HUES64 (cell line): Measurements from ENCODE around the gene ZSWIM5.
"Not testable (repeated sequence)": the region's sequence is repeated elsewhere in the genome, so short reads cannot be mapped to it uniquely, and the experiment has no call there.

ENCODE experiments used
- H3K27ac ChIP-seq: 2 replicates; pipeline ENCODE4 v1.7.0; 2013; ENCODE audit warnings: low read depth, low read length, inconsistent platforms
- H3K27me3 ChIP-seq: 2 replicates; pipeline ENCODE4 v1.6.1; 2013; ENCODE audit warnings: mild to moderate bottlenecking, low read length; ENCODE audit not compliant: insufficient read depth
- H3K36me3 ChIP-seq: 2 replicates; pipeline ENCODE4 v1.6.1; 2013; ENCODE audit warnings: mild to moderate bottlenecking, low read length; ENCODE audit not compliant: insufficient read depth
- H3K4me1 ChIP-seq: 2 replicates; pipeline ENCODE4 v1.6.1; 2013; ENCODE audit warnings: mild to moderate bottlenecking, low read length, moderate library complexity; ENCODE audit not compliant: insufficient read depth
- H3K4me3 ChIP-seq: 2 replicates; pipeline ENCODE4 v1.5.1; 2013; ENCODE audit warnings: mild to moderate bottlenecking, low read length, moderate library complexity
- H3K9ac ChIP-seq: 2 replicates; pipeline ENCODE4 v1.6.1; 2013; ENCODE audit warnings: mild to moderate bottlenecking, low read depth, low read length
- H3K9me3 ChIP-seq: 2 replicates; pipeline ENCODE4 v1.6.1; 2013; ENCODE audit warnings: low read depth, low read length; ENCODE audit not compliant: insufficient read depth
- whole genome bisulfite sequencing: fragments of 150-250, 120-280 bp; methylation state at CpG from one replicate; pipeline ENCODE4 v1.1.7; 2013; ENCODE audit warnings: missing lambda C conversion rate; 5-methylcytosine and 5-hydroxymethylcytosine counted together

The ZSWIM5 gene

DNA sequence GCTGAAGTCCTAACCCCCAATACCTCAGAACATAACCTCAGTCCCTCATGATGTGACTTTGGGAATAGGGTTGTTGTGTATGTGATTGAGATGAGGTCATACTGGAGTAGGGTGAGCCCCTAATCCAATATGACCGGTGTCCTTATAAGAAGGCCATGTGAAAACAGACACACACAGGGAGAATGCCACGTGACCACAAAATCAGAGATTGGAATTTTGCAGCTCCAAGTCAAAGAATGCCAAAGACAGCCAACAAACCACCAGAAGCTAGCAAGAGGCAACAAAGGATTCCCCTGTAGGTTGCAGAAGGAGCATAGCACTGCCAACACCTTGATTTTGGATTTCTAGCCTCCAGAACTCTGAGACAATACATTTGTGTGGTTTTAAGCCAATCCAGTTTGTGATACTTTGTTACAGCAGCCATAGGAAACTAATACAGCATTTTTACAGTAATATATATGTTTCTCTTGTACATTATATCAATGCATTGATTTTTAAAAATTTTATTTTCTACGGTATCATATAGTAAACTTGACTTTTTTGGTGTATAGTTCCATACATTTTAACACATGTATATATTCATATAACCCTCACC, 5.4 kb downstream of the ZSWIM5 start:
- Histone ChIP-seq H3K4me1 (peaks cover 20% of the 10 kb centered on the region), H3K36me3 (no peaks in the 10 kb centered on the region), H3K9me3 (no peaks in the 10 kb centered on the region), H3K4me3 (no peak overlapping the region), H3K27ac (no peak overlapping the region), H3K9ac (no peak overlapping the region), H3K27me3 (peaks cover 29% of the 10 kb centered on the region)
- WGBS = 73% methylated on average over 2 of the region's 3 CpGs

DNA sequence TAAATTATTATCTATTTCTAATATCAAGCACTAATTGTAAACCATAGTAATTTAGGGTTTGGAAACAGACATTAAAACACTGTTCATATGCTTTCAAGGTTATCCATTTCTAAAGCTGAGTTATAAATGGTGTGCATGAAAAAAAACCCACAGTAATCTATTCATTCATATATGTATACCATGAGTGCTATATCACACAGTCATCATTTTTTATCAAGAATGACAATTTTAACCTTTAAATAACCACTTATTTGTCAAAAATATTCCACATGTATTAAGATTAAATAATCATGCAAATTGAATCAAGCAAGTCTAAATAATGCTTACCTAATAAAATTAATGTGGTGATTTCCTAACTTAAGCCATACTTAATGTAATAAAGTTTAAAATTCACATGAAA, 6.0 kb downstream of the ZSWIM5 start:
- peaks cover 20% of the 10 kb centered on the region for H3K4me1 ChIP-seq

DNA sequence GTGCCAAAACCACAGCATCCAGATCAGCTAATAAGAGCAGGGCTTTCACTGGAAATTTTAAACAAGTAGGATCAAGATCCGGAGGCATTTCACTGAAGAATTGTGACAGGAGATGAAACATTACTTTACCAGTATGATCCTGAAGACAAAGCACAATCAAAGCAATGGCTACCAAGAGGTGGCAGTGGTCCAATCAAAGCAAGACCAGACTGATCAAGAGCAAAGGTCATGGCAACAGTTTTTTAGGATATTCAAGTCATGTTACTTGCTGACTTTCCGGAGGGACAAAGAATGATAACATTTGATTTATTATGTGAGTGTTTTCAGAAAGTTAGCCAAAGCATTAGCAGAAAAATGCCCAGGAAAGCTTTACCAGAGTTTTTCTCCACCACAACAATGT, 8.2 kb downstream of the ZSWIM5 start:
- no peak overlapping the region for H3K9ac ChIP-seq
- H3K9me3 ChIP-seq = no peaks in the 10 kb centered on the region
- WGBS = 96% methylated on average over 2 of the region's 2 CpGs
- peaks cover 3% of the 10 kb centered on the region; the same call in 1 of the 2 replicates for H3K27me3 ChIP-seq
- H3K4me3 ChIP-seq = no peak overlapping the region
- H3K4me1 ChIP-seq = 0 out of 2 replicates have a peak, but pooled peaks cover 4% of the 10 kb centered on the region
- no peaks in the 10 kb centered on the region for H3K36me3 ChIP-seq
- H3K27ac ChIP-seq = no peak overlapping the region

More for the DNA sequence above, 6.0 kb downstream of the ZSWIM5 start:
- no peaks in the 10 kb centered on the region for H3K9me3 ChIP-seq
- H3K4me3 ChIP-seq = no peak overlapping the region
- H3K27ac ChIP-seq = no peak overlapping the region
- H3K27me3 ChIP-seq = peaks cover 26% of the 10 kb centered on the region
- H3K9ac ChIP-seq = no peak overlapping the region
- no peaks in the 10 kb centered on the region for H3K36me3 ChIP-seq

DNA sequence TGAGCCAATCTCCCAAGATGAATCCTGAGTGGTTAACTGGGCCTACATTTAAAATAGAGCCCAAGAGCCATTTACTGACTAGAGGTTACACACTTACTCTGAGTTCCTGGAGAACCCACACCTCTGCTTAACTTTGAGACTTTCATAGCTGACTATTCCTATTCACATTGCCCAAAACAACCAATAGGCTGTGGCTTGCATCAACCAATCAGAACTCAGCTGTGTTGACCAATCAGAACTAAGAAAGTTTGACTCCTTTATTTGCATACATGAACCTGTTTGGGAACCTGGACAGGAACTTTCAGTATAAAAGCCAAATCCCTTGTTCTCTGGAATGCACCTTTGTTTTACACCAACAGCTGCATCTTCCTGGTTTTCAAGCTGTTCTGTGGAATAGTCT, 9.5 kb downstream of the ZSWIM5 start:
- H3K9me3 ChIP-seq = no peaks in the 10 kb centered on the region
- H3K36me3 ChIP-seq = no peaks in the 10 kb centered on the region
- no peak overlapping the region for H3K27ac ChIP-seq
- no peaks in the 10 kb centered on the region for H3K4me1 ChIP-seq
- H3K27me3 ChIP-seq = no peaks in the 10 kb centered on the region
- no peak overlapping the region for H3K9ac ChIP-seq
- no peak overlapping the region for H3K4me3 ChIP-seq

DNA sequence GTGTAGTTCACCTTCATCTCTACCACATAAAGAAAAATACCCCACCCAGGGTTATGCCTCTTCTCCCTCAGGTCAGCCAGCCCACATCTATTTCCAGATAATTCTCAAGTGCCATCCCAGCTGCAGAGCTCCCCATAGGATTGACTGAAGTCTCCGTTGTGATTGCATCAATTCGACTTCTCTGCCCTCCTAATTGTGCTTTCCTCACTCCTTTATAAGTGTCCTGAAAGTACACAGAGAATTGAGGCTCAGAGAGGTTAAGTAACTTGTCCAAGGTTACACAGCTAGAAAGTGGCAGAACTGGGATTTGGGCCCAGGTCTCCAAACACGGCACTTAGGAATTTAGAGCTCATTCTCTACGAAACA, 15.0 kb downstream of the ZSWIM5 start:
- H3K27ac ChIP-seq = no peak overlapping the region

DNA sequence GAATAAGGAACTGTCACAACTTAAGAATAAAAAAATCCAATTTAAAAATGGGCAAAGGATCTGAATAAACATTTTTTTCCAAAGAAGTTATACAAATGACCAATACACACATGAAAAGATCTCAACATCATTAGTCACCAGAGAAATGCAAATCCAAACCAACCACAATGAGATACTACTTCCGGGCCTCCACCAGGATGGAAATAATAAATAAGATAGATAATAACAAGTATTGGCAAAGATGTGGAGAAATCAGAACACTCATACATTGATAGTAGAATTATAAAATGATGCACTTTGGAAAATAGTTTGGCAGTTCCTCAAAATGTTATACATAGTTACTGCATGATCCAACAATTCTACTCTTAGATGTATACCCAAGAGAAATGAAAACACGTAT, 18.7 kb downstream of the ZSWIM5 start:
- no peak overlapping the region for H3K27ac ChIP-seq
- no peak overlapping the region for H3K4me3 ChIP-seq
- H3K27me3 ChIP-seq = no peaks in the 10 kb centered on the region
- 100% methylated on average over 1 of the region's 2 CpGs for WGBS
- no peaks in the 10 kb centered on the region for H3K36me3 ChIP-seq
- H3K4me1 ChIP-seq = no peaks in the 10 kb centered on the region
- no peak overlapping the region for H3K9ac ChIP-seq
- no peaks in the 10 kb centered on the region for H3K9me3 ChIP-seq

More for the DNA sequence above, 15.0 kb downstream of the ZSWIM5 start:
- H3K36me3 ChIP-seq = no peaks in the 10 kb centered on the region
- H3K4me3 ChIP-seq = no peak overlapping the region
- H3K9me3 ChIP-seq = no peaks in the 10 kb centered on the region
- no peaks in the 10 kb centered on the region for H3K4me1 ChIP-seq
- WGBS = 96% methylated on average over 4 of the region's 4 CpGs
- H3K27me3 ChIP-seq = no peaks in the 10 kb centered on the region
- no peak overlapping the region for H3K9ac ChIP-seq

DNA sequence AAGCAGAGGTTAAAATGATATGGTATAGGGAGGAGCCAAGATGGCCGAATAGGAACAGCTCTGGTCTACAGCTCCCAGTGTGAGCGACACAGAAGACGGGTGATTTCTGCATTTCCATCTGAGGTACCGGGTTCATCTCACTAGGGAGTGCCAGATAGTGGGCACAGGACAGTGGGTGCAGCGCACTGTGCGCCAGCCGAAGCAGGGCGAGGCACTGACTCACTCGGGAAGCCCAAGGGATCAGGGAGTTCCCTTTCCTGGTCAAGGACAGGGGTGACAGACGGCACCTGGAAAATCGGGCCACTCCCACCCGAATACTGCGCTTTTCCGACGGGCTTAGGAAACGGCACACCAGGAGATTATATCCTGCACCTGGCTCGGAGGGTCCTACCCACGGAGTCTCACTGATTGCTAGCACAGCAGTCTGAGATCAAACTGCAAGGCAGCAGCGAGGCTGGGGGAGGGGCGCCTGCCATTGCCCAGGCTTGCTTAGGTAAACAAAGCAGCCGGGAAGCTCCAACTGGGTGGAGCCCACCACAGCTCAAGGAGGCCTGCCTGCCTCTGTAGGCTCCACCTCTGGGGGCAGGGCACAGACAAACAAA, 26.4 kb downstream of the ZSWIM5 start:
- H3K9ac ChIP-seq, H3K27ac ChIP-seq, H3K27me3 ChIP-seq, H3K36me3 ChIP-seq, H3K4me3 ChIP-seq, H3K4me1 ChIP-seq: not testable (repeated sequence)
- peaks cover 13% of the 10 kb centered on the region for H3K9me3 ChIP-seq
- WGBS = 93% methylated on average over 18 of the region's 21 CpGs

DNA sequence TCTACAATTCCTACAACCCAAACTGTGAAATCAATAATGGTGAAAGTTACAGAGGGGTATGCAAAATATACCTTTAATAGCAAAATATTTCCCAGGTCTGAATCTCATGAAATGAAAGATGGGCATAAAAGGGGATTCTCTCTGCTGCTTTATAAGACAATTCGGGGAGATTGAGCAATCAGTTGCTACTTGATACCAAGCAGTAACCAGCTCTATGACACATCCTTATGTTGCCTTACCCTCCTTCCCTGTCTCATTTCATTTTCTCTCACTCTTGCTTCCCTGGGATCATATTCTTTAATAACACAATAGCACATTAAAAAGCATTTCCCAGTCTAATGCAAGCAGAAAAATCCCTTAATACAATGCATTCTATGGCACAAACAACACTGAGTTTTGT, 29.0 kb downstream of the ZSWIM5 start:
- no peaks in the 10 kb centered on the region; the same call in 1 of the 2 replicates for H3K4me1 ChIP-seq
- no peaks in the 10 kb centered on the region for H3K36me3 ChIP-seq
- H3K4me3 ChIP-seq = no peak overlapping the region
- H3K27me3 ChIP-seq = no peaks in the 10 kb centered on the region
- no peak overlapping the region for H3K27ac ChIP-seq
- no peak overlapping the region for H3K9ac ChIP-seq
- peaks cover 13% of the 10 kb centered on the region for H3K9me3 ChIP-seq
- WGBS = 94% methylated on average over 1 of the region's 1 CpG

DNA sequence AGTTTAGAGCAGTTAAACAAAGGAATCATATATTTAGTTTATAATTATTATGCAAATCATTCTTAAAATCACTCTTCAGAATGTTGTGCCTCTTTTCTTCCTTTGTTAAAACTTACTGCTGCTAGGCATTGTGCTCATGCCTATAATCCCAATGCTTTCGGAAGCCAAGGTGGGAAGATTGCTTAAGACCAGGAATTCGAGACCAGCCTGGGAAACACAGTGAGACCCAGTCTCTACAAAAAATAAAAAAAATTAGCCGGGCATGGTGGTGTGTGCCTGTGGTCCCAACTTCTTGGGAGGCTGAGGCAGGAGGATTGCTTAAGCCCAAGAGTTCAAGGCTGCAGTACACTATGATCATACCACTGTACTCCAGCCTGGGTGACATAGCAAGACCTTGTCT, 33.6 kb downstream of the ZSWIM5 start:
- Histone ChIP-seq H3K4me1 (no peaks in the 10 kb centered on the region; the same call in 1 of the 2 replicates), H3K9ac (no peak overlapping the region), H3K27me3 (no peaks in the 10 kb centered on the region), H3K27ac (no peak overlapping the region), H3K36me3 (no peaks in the 10 kb centered on the region), H3K9me3 (no peaks in the 10 kb centered on the region), H3K4me3 (no peak overlapping the region)
- 89% methylated on average over 3 of the region's 3 CpGs for WGBS

DNA sequence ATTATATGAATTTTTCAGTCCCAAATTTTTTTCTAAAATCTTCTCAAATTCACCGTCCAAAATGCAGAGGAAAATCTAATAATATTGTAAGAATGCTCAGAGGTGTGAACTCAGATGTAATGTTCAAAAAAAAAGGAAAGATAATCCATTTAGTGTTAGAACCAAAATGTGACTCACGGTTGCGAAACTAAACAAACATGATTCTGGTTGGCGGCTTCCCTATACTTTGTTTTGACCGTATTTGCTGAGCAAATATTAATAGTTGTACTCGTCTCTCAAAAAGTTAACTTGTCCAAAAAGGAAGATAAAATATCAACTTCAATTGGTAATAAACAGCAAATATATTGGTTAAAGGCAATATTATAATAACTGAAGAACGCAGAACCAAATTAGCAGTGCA, 34.4 kb downstream of the ZSWIM5 start:
- Histone ChIP-seq H3K9me3 (no peaks in the 10 kb centered on the region), H3K4me3 (no peak overlapping the region), H3K36me3 (no peaks in the 10 kb centered on the region), H3K27ac (no peak overlapping the region), H3K27me3 (no peaks in the 10 kb centered on the region), H3K9ac (no peak overlapping the region), H3K4me1 (no peaks in the 10 kb centered on the region; the same call in 1 of the 2 replicates)
- WGBS = over 99% methylated on average over 6 of the region's 7 CpGs

DNA sequence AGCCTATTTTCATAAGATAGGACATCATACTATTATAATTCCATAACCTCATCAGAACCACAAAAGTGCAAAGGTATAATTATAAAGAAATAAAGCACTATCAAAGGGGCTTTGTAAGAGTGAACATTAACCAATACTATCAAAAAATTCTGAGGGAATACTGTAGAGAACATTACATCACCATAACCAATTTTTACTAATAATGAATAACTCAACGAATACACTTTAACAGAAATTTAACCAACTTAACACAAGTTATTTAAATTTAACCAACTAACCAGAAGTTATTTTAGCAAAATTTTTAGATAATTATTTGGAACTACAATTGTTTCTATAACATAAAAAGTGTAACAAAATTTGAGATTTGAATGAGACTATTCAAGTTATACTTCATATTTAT, 34.8 kb downstream of the ZSWIM5 start:
- H3K9me3 ChIP-seq = no peaks in the 10 kb centered on the region
- no peaks in the 10 kb centered on the region for H3K27me3 ChIP-seq
- no peak overlapping the region for H3K4me3 ChIP-seq
- H3K9ac ChIP-seq = no peak overlapping the region
- no peak overlapping the region for H3K27ac ChIP-seq
- no peaks in the 10 kb centered on the region for H3K36me3 ChIP-seq
- no peaks in the 10 kb centered on the region; the same call in 1 of the 2 replicates for H3K4me1 ChIP-seq
- WGBS = 93% methylated on average over 1 of the region's 1 CpG
